ENCODE measurements around the gene RAD51B.

The RAD51B gene

GRCh38 chr14:68377459-68377858, 557.9 kb downstream of the RAD51B start:
- H3K4me3 ChIP-seq (ENCODE audit: low read depth, low read length): no peak overlapping the region
- TF ChIP-seq CTCF (IDR thresholded peaks at IDR 0.05; ENCODE audit: low read depth, low read length): no peak

GRCh38 chr14:68379510-68380328, 560.1 kb downstream of the RAD51B start:
- no peak for TF ChIP-seq CTCF (IDR thresholded peaks at IDR 0.05; ENCODE audit: low read depth, low read length)
- H3K4me3 ChIP-seq (ENCODE audit: low read depth, low read length): no peak overlapping the region

GRCh38 chr14:68380329-68380741, 560.8 kb downstream of the RAD51B start:
- no peak for TF ChIP-seq CTCF (IDR thresholded peaks at IDR 0.05; ENCODE audit: low read depth, low read length)
- no peak overlapping the region for H3K4me3 ChIP-seq (ENCODE audit: low read depth, low read length)

GRCh38 chr14:68384335-68384734, 564.8 kb downstream of the RAD51B start:
- no peak overlapping the region for H3K4me3 ChIP-seq (ENCODE audit: low read depth, low read length)
- TF ChIP-seq CTCF (IDR thresholded peaks at IDR 0.05; ENCODE audit: low read depth, low read length): no peak

GRCh38 chr14:68384881-68385280, 565.3 kb downstream of the RAD51B start:
- no peak for TF ChIP-seq CTCF (IDR thresholded peaks at IDR 0.05; ENCODE audit: low read depth, low read length)
- H3K4me3 ChIP-seq (ENCODE audit: low read depth, low read length): no peak overlapping the region

GRCh38 chr14:68386446-68386845, 566.9 kb downstream of the RAD51B start:
- no peak overlapping the region for H3K4me3 ChIP-seq (ENCODE audit: low read depth, low read length)
- TF ChIP-seq CTCF (IDR thresholded peaks at IDR 0.05; ENCODE audit: low read depth, low read length): no peak

GRCh38 chr14:68386950-68387779, 567.6 kb downstream of the RAD51B start:
- no peak overlapping the region for H3K4me3 ChIP-seq (ENCODE audit: low read depth, low read length)
- no peak for TF ChIP-seq CTCF (IDR thresholded peaks at IDR 0.05; ENCODE audit: low read depth, low read length)
